ENCODE measurements around the gene GNA12.

The GNA12 gene

GRCh38 chr7:2818121-2818520 is 26.0 kb downstream of the GNA12 start:
- no peak for DNase-seq (ENCODE audit: low read depth, low spot score)

GRCh38 chr7:2817456-2817855 is 26.7 kb downstream of the GNA12 start:
- no peak for DNase-seq (ENCODE audit: low read depth, low spot score)

- no peak for DNase-seq (ENCODE audit: low read depth, low spot score)
Observed at GRCh38 chr7:2815875-2816245, 28.2 kb downstream of the GNA12 start.

GRCh38 chr7:2814946-2815874 is 28.9 kb downstream of the GNA12 start:
- no peak for DNase-seq (ENCODE audit: low read depth, low spot score)

GRCh38 chr7:2814186-2814945 is 29.7 kb downstream of the GNA12 start:
- no peak for DNase-seq (ENCODE audit: low read depth, low spot score)

- no peak for DNase-seq (ENCODE audit: low read depth, low spot score)
Observed at GRCh38 chr7:2813350-2814185, 30.5 kb downstream of the GNA12 start.

GRCh38 chr7:2812831-2813230 is 31.3 kb downstream of the GNA12 start:
- DNase-seq (ENCODE audit: low read depth, low spot score), result no peak

GRCh38 chr7:2812114-2812487 is 32.0 kb downstream of the GNA12 start:
- no peak for DNase-seq (ENCODE audit: low read depth, low spot score)

- DNase-seq (ENCODE audit: low read depth, low spot score), result no peak
Observed at GRCh38 chr7:2811476-2812113, 32.5 kb downstream of the GNA12 start.

GRCh38 chr7:2810682-2811415 is 33.3 kb downstream of the GNA12 start:
- DNase-seq (ENCODE audit: low read depth, low spot score), result no peak

- no peak for DNase-seq (ENCODE audit: low read depth, low spot score)
Observed at GRCh38 chr7:2809903-2810625, 34.0 kb downstream of the GNA12 start.

- DNase-seq (ENCODE audit: low read depth, low spot score), result no peak
Observed at GRCh38 chr7:2808891-2809665, 35.0 kb downstream of the GNA12 start.

GRCh38 chr7:2807845-2808772 is 36.0 kb downstream of the GNA12 start:
- no peak for DNase-seq (ENCODE audit: low read depth, low spot score)

- no peak for DNase-seq (ENCODE audit: low read depth, low spot score)
Observed at GRCh38 chr7:2807460-2807844, 36.7 kb downstream of the GNA12 start.

- no peak for DNase-seq (ENCODE audit: low read depth, low spot score)
Observed at GRCh38 chr7:2806571-2806970, 37.5 kb downstream of the GNA12 start.

- no peak for DNase-seq (ENCODE audit: low read depth, low spot score)
Observed at GRCh38 chr7:2805213-2805944, 38.7 kb downstream of the GNA12 start.

- no peak for DNase-seq (ENCODE audit: low read depth, low spot score)
Observed at GRCh38 chr7:2804227-2804763, 39.8 kb downstream of the GNA12 start.
